GM23338 (cell line): ENCODE measurements around the gene ANKRD40. TPM values are rescaled to one million over a fixed set of nuclear protein-coding genes. Genes with fewer than 3 reads are reported as not detected.

Source experiments
- ATAC-seq: fragments of 200-7000 bp; cut with Tn5 transposase; 3 replicates; pipeline ENCODE4 v1.9.1; 2020
- DNase-seq: peaks from one replicate; pipeline ENCODE4 v3.0.0-alpha.2; 2015; ENCODE audit warnings: low spot score
- H2AFZ ChIP-seq: fragments of 200-600 bp; sonication (generic); 2 replicates; pipeline ENCODE4 v1.8.0; 2016; ENCODE audit warnings: antibody characterized with exemption, mild to moderate bottlenecking, moderate library complexity
- H3F3A ChIP-seq: fragments of 200-600 bp; sonication (generic); replicated peaks from 2 replicates; pipeline ENCODE4 v1.8.0; 2017; ENCODE audit warnings: antibody characterized with exemption, mixed run types, low read depth
- H3K27ac ChIP-seq: fragments of 200-600 bp; sonication (generic); 2 replicates; pipeline ENCODE4 v1.6.1; 2016; ENCODE audit warnings: low read depth
- H3K27me3 ChIP-seq: fragments of 200-600 bp; sonication (generic); 2 replicates; pipeline ENCODE4 v1.8.0; 2016; ENCODE audit warnings: mild to moderate bottlenecking, mixed run types, moderate library complexity; ENCODE audit not compliant: insufficient read depth
- H3K36me3 ChIP-seq: fragments of 200-600 bp; sonication (generic); 2 replicates; pipeline ENCODE4 v1.8.0; 2016; ENCODE audit warnings: mild to moderate bottlenecking; ENCODE audit not compliant: insufficient read depth
- H3K4me1 ChIP-seq: fragments of 200-600 bp; sonication (generic); 2 replicates; pipeline ENCODE4 v1.8.0; 2016; ENCODE audit warnings: mild to moderate bottlenecking, moderate library complexity; ENCODE audit not compliant: insufficient read depth
- H3K4me2 ChIP-seq: fragments of 200-600 bp; sonication (generic); 2 replicates; pipeline ENCODE4 v1.7.1; 2017; ENCODE audit warnings: mixed run types
- H3K4me3 ChIP-seq: fragments of 200-600 bp; sonication (generic); 2 replicates; pipeline ENCODE4 v1.6.1; 2016; ENCODE audit warnings: mixed run types
- H3K79me2 ChIP-seq: fragments of 200-600 bp; sonication (generic); replicated peaks from 2 replicates; pipeline ENCODE4 v1.8.0; 2017; ENCODE audit warnings: mild to moderate bottlenecking; ENCODE audit not compliant: insufficient read depth
- H3K9me2 ChIP-seq: fragments of 200-600 bp; sonication (generic); 2 replicates; pipeline ENCODE4 v1.8.0; 2017; ENCODE audit not compliant: insufficient read depth
- H4K20me1 ChIP-seq: fragments of 200-600 bp; sonication (generic); replicated peaks from 2 replicates; pipeline ENCODE4 v1.8.0; 2017; ENCODE audit warnings: mild to moderate bottlenecking; ENCODE audit not compliant: insufficient read depth
- H3K27ac Mint-ChIP-seq: 2 replicates; pipeline ENCODE4 v1.8.0; 2020; ENCODE audit warnings: inconsistent platforms, mild to moderate bottlenecking, moderate library complexity, mixed read lengths
- H3K27me3 Mint-ChIP-seq: 3 replicates; pipeline ENCODE4 v1.8.0; 2022; ENCODE audit warnings: low read depth, mild to moderate bottlenecking, moderate library complexity, mixed read lengths, inconsistent platforms; ENCODE audit not compliant: insufficient read depth, poor library complexity
- H3K36me3 Mint-ChIP-seq: 3 replicates; pipeline ENCODE4 v1.8.0; 2021; ENCODE audit warnings: low read depth, mild to moderate bottlenecking, inconsistent platforms, moderate library complexity, mixed read lengths
- H3K4me1 Mint-ChIP-seq: 3 replicates; pipeline ENCODE4 v1.8.0; 2020; ENCODE audit warnings: mild to moderate bottlenecking, inconsistent platforms, mixed read lengths
- H3K4me3 Mint-ChIP-seq: 3 replicates; pipeline ENCODE4 v1.8.0; 2021; ENCODE audit warnings: moderate library complexity, mild to moderate bottlenecking, inconsistent platforms, mixed read lengths
- H3K9me3 Mint-ChIP-seq: 3 replicates; pipeline ENCODE4 v1.8.0; 2020; ENCODE audit warnings: moderate library complexity, mild to moderate bottlenecking, inconsistent platforms, mixed read lengths
- CREB1 ChIP-seq: fragments of 250-450 bp; sonication (Bioruptor Pico); IDR thresholded peaks from 2 replicates; pipeline ENCODE4 v1.5.0; 2020; ENCODE audit warnings: low read depth, mild to moderate bottlenecking, moderate library complexity
- CTCF ChIP-seq, 2 experiments: fragments of 200-600 bp in 1 of 2; sonication (generic) in 1 of 2; conservative IDR thresholded peaks; 2 replicates each; pipeline versions ENCODE4 v1.5.1 to v1.6.1; 2016 to 2017; ENCODE audit warnings: antibody characterized with exemption in 2 of 2, low read depth in 2 of 2, mild to moderate bottlenecking in 2 of 2, moderate library complexity in 1 of 2
- ETS1 ChIP-seq: IDR thresholded peaks from 2 replicates; pipeline ENCODE4 v1.6.1; 2016; ENCODE audit warnings: antibody characterized with exemption
- EZH2 ChIP-seq: fragments of 200-600 bp; sonication (generic); IDR thresholded peaks from one replicate; pipeline ENCODE4 v1.8.0; 2017; ENCODE audit warnings: antibody characterized with exemption, mild to moderate bottlenecking, low read depth; ENCODE audit not compliant: unreplicated experiment
- EZH2phosphoT487 ChIP-seq: fragments of 200-600 bp; sonication (generic); IDR thresholded peaks from one replicate; pipeline ENCODE4 v1.8.1; 2018; ENCODE audit warnings: antibody characterized with exemption; ENCODE audit not compliant: unreplicated experiment
- JUNB ChIP-seq: IDR thresholded peaks from one replicate; pipeline ENCODE4 v1.6.1; 2016; ENCODE audit warnings: antibody characterized with exemption; ENCODE audit not compliant: unreplicated experiment
- NANOG ChIP-seq: IDR thresholded peaks from 2 replicates; pipeline ENCODE4 v1.6.1; 2016; ENCODE audit warnings: antibody characterized with exemption, borderline replicate concordance
- POLR2AphosphoS5 ChIP-seq: IDR thresholded peaks from 2 replicates; pipeline ENCODE4 v1.6.1; 2016; ENCODE audit warnings: antibody characterized with exemption, low read depth
- REST ChIP-seq: IDR thresholded peaks from one replicate; pipeline ENCODE4 v1.6.1; 2018; ENCODE audit warnings: antibody characterized with exemption; ENCODE audit not compliant: unreplicated experiment
- STAT1 ChIP-seq: IDR thresholded peaks from one replicate; pipeline ENCODE4 v1.6.1; 2016; ENCODE audit warnings: antibody characterized with exemption; ENCODE audit not compliant: unreplicated experiment
- ZNF114 ChIP-seq: fragments of 250-450 bp; sonication (Bioruptor Pico); IDR thresholded peaks from 2 replicates; pipeline ENCODE4 v1.5.0; 2020; ENCODE audit warnings: mild to moderate bottlenecking, moderate library complexity
- ZNF331 ChIP-seq: fragments of 250-450 bp; sonication (Bioruptor Pico); IDR thresholded peaks from 2 replicates; pipeline ENCODE4 v1.5.0; 2020; ENCODE audit warnings: low read depth, mild to moderate bottlenecking, moderate library complexity
- ZNF462 ChIP-seq: fragments of 250-450 bp; sonication (Bioruptor Pico); IDR thresholded peaks from 2 replicates; pipeline ENCODE4 v1.5.0; 2020; ENCODE audit warnings: mild to moderate bottlenecking, moderate library complexity
- polyA plus RNA-seq: library from polyadenylated mRNA; unstranded; fragments of >200 nt; fragmentation: Nextera tagmentation; extraction: Ambion mirVana; gene quantifications from 2 replicates; pipeline ENCODE4 v1.2.1, GENCODE V29; 2016
- total RNA-seq: library from RNA; depleted of rRNA; stranded (reverse); fragments of >200 nt; shearing (Covaris generic); gene quantifications from 2 replicates; pipeline ENCODE4 v1.2.3, GENCODE V29; 2014

Gene ANKRD40
- total and polyA plus RNA-seq, 2 experiments from 2014 or later, result 19.0 to 42.1 TPM

GRCh38 chr17:50667259-50668024, 40.3 kb downstream of the ANKRD40 start:
- no peaks in the 10 kb centered on the region for H3K9me2 ChIP-seq
- H3K4me1 ChIP-seq, result no peaks in the 10 kb centered on the region
- peaks cover 8% of the 10 kb centered on the region for H3K27me3 Mint-ChIP-seq
- H3K79me2 ChIP-seq, result no peaks in the 10 kb centered on the region
- H3K36me3 Mint-ChIP-seq, result no peaks in the 10 kb centered on the region
- H3K4me1 Mint-ChIP-seq, result peaks cover 17% of the 10 kb centered on the region
- no peaks in the 10 kb centered on the region for H3K27me3 ChIP-seq
- no peaks in the 10 kb centered on the region for H3F3A ChIP-seq
- TF ChIP-seq EZH2 (no peak), REST (no peak), CTCF (conservative IDR thresholded peaks at IDR 0.05; ENCODE audit: low read depth in 2 of 2) (no peak), ETS1 (no peak), CREB1 (CRISPR knock-in tag) (no peak), NANOG (no peak), ZNF462 (no peak), EZH2phosphoT487 (no peak), JUNB (no peak), ZNF331 (CRISPR knock-in tag) (no peak), ZNF114 (CRISPR knock-in tag) (no peak), STAT1 (no peak), POLR2AphosphoS5 (no peak)
- no peak overlapping the region for H3K4me3 ChIP-seq
- H3K4me2 ChIP-seq, result no peak overlapping the region
- H3K9me3 Mint-ChIP-seq, result no peaks in the 10 kb centered on the region
- no peaks in the 10 kb centered on the region for H4K20me1 ChIP-seq
- H3K27ac Mint-ChIP-seq, result no peak overlapping the region; the same call in 1 of the 2 replicates
- ATAC-seq, result no peak
- DNase-seq, result no peak
- H3K4me3 Mint-ChIP-seq, result no peak overlapping the region; the same call in 2 of the 3 replicates
- no peaks in the 10 kb centered on the region for H3K36me3 ChIP-seq
- H3K27ac ChIP-seq, result no peak overlapping the region
- H2AFZ ChIP-seq, result no peak overlapping the region
